ENCODE measurements around the gene TNFRSF9.

GRCh38 chr1:7987528-7987927, 46.9 kb upstream of the TNFRSF9 start:
- TF ChIP-seq CTCF (IDR thresholded peaks at IDR 0.05) (no peak), POLR2AphosphoS5 (IDR thresholded peaks at IDR 0.05) (no peak)

All from breast epithelium (tissue), 3 donors.